ENCODE measurements around the gene FCN1.

Gene FCN1

DNA sequence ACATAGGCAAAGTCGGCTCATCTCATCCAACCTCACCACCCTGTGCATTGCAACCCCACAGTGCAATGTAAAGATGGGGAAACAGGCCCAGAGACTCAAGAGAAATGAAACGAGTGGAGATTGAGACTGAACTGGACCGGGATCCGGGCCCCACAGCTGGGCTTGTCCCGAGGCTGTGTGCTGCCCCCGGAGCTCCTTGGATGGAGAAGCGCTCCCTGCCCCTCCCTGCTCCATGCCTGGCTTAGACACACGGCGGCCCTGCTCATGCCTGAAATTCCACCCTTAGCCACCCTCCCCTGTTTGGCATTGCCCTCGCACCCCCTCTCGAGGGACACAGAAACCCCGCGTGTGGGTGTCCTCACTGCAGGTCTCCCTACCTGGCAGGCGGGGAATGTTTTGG is 27.2 kb upstream of the FCN1 start:
- Histone ChIP-seq H3F3A (ENCODE audit: insufficient read depth) (no peaks in the 10 kb centered on the region), H2AFZ (ENCODE audit: low read depth, low read length, severe bottlenecking) (no peak overlapping the region), H3K27ac (ENCODE audit: low read depth, low read length) (no peak overlapping the region), H3K36me3 (ENCODE audit: low read length) (no peaks in the 10 kb centered on the region), H3K4me2 (ENCODE audit: low read depth, low read length, poor library complexity, severe bottlenecking) (no peak overlapping the region), H3K27me3 (ENCODE audit: low read length) (no peaks in the 10 kb centered on the region), H3K79me2 (ENCODE audit: insufficient read depth, low read length) (no peaks in the 10 kb centered on the region), H4K20me1 (ENCODE audit: low read depth, low read length) (no peaks in the 10 kb centered on the region), H3K9me2 (replicated peaks; ENCODE audit: insufficient read depth, low read length) (no peaks in the 10 kb centered on the region), H3K9ac (ENCODE audit: low read length) (no peak overlapping the region), H3K4me3 (ENCODE audit: insufficient read depth, low read length, poor library complexity, severe bottlenecking) (no peak overlapping the region), H3K9me3 (ENCODE audit: insufficient read depth, low read length) (no peaks in the 10 kb centered on the region)
- no peak for TF ChIP-seq EZH2phosphoT487 (conservative IDR thresholded peaks at IDR 0.05; ENCODE audit: low read length)
- TF ChIP-seq, protein P1, sequence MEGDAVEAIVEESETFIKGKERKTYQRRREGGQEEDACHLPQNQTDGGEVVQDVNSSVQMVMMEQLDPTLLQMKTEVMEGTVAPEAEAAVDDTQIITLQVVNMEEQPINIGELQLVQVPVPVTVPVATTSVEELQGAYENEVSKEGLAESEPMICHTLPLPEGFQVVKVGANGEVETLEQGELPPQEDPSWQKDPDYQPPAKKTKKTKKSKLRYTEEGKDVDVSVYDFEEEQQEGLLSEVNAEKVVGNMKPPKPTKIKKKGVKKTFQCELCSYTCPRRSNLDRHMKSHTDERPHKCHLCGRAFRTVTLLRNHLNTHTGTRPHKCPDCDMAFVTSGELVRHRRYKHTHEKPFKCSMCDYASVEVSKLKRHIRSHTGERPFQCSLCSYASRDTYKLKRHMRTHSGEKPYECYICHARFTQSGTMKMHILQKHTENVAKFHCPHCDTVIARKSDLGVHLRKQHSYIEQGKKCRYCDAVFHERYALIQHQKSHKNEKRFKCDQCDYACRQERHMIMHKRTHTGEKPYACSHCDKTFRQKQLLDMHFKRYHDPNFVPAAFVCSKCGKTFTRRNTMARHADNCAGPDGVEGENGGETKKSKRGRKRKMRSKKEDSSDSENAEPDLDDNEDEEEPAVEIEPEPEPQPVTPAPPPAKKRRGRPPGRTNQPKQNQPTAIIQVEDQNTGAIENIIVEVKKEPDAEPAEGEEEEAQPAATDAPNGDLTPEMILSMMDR (IDR thresholded peaks at IDR 0.05; ENCODE audit: insufficient read depth, low read length, poor library complexity, severe bottlenecking) = no peak

DNA sequence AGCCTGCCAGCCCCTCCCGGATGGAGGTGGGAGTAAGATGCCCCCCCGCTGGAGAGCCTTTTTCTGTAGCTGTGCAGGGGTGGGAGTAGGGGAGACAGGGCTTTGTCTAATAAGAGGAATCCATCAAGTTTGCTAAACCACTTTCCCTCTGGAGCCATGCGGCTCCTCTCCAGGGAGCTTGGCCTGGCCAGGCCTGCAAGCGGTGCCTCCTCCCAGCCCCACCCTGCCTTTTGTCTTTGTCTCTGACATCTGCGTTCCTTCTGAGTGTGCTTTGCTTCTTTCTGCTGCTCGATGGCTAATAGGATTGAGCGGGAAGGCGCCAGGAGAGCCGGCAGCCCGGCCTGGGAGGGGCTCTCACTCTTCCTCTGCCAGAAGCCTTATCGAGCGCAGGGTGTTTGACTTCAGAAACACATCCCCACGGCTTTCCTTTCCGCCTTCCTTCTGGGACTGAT is 26.7 kb upstream of the FCN1 start:
- no peak overlapping the region for H3K4me2 ChIP-seq (ENCODE audit: low read depth, low read length, poor library complexity, severe bottlenecking)
- H3K27me3 ChIP-seq (ENCODE audit: low read length) = no peaks in the 10 kb centered on the region
- no peaks in the 10 kb centered on the region for H3K9me2 ChIP-seq (replicated peaks; ENCODE audit: insufficient read depth, low read length)

DNA sequence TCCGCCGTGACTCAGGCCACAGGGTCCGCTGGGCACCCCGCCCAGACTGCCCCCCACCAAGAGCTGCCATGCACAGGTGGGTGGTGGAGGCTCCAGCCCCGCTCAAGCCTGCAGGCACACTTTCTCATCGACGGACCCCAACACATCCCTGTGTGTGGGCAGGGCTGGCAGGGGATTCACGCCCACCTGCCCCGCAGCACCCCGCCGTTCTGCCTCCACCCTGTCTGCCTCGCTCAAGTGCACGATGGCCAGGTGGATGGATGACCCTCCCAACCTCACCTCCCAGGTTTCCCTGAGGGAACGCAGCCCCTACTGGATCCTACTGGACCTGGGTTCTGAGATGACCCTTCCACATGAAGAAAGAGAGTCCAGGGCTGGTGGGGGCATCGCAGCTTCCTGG is 26.1 kb upstream of the FCN1 start:
- TF ChIP-seq EZH2phosphoT487 (conservative IDR thresholded peaks at IDR 0.05; ENCODE audit: low read length) = no peak
- TF ChIP-seq, protein P1 (IDR thresholded peaks at IDR 0.05; ENCODE audit: insufficient read depth, low read length, poor library complexity, severe bottlenecking) = no peak

More for the DNA sequence above, 26.7 kb upstream of the FCN1 start:
- Histone ChIP-seq H3K9me3 (ENCODE audit: insufficient read depth, low read length) (no peaks in the 10 kb centered on the region), H3F3A (ENCODE audit: insufficient read depth) (no peaks in the 10 kb centered on the region), H4K20me1 (ENCODE audit: low read depth, low read length) (no peaks in the 10 kb centered on the region), H2AFZ (ENCODE audit: low read depth, low read length, severe bottlenecking) (no peak overlapping the region), H3K36me3 (ENCODE audit: low read length) (no peaks in the 10 kb centered on the region), H3K9ac (ENCODE audit: low read length) (no peak overlapping the region), H3K79me2 (ENCODE audit: insufficient read depth, low read length) (no peaks in the 10 kb centered on the region), H3K27ac (ENCODE audit: low read depth, low read length) (no peak overlapping the region), H3K4me3 (ENCODE audit: insufficient read depth, low read length, poor library complexity, severe bottlenecking) (no peak overlapping the region)
- TF ChIP-seq, protein P1 (IDR thresholded peaks at IDR 0.05; ENCODE audit: insufficient read depth, low read length, poor library complexity, severe bottlenecking) = no peak
- TF ChIP-seq EZH2phosphoT487 (conservative IDR thresholded peaks at IDR 0.05; ENCODE audit: low read length) = no peak

More for the DNA sequence above, 26.1 kb upstream of the FCN1 start:
- no peak overlapping the region for H3K4me3 ChIP-seq (ENCODE audit: insufficient read depth, low read length, poor library complexity, severe bottlenecking)
- no peak overlapping the region for H3K4me2 ChIP-seq (ENCODE audit: low read depth, low read length, poor library complexity, severe bottlenecking)
- no peak overlapping the region for H2AFZ ChIP-seq (ENCODE audit: low read depth, low read length, severe bottlenecking)
- no peak overlapping the region for H3K27ac ChIP-seq (ENCODE audit: low read depth, low read length)
- no peaks in the 10 kb centered on the region for H3K36me3 ChIP-seq (ENCODE audit: low read length)
- H3K9me2 ChIP-seq (replicated peaks; ENCODE audit: insufficient read depth, low read length) = no peaks in the 10 kb centered on the region
- no peaks in the 10 kb centered on the region for H3F3A ChIP-seq (ENCODE audit: insufficient read depth)
- no peaks in the 10 kb centered on the region for H3K79me2 ChIP-seq (ENCODE audit: insufficient read depth, low read length)
- no peak overlapping the region for H3K9ac ChIP-seq (ENCODE audit: low read length)
- no peaks in the 10 kb centered on the region for H4K20me1 ChIP-seq (ENCODE audit: low read depth, low read length)
- no peaks in the 10 kb centered on the region for H3K9me3 ChIP-seq (ENCODE audit: insufficient read depth, low read length)
- H3K27me3 ChIP-seq (ENCODE audit: low read length) = no peaks in the 10 kb centered on the region

Data from SU-DHL-6 (cell line).